ENCODE results near the gene CUEDC1.

CUEDC1 gene

DNA sequence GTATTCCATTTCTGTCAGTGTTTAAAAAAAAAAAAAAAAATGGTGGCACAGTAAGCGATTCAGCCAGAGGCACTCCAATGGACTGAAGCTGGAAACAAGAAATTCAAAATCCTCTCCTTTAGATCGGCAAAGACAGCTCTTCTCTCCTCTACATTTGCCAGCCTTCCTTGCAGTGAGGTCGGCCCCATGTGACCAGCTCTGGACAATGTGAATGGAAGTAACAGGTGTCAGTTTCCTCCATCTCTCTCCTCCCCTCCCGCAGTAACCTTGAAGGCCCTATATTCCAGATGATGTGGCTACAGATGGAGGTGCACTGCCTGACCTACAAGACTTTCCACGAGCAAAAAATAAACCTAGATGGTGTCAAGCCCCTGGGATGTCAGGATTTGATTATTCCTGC, 15.0 kb downstream of the CUEDC1 start:
- Histone ChIP-seq H3K36me3 (no peaks in the 10 kb centered on the region), H3K4me3 (peak overlapping the region; percentile 41; the same call in 1 of the 2 replicates), H4K20me1 (no peaks in the 10 kb centered on the region), H3K9ac (peak overlapping the region; percentile 59; the same call in 1 of the 2 replicates), H3K9me3 (no peaks in the 10 kb centered on the region), H3K27ac (peak overlapping the region; percentile 86), H3K4me1 (peaks cover 94% of the 10 kb centered on the region), H3K4me2 (peak overlapping the region; percentile 95), H3K27me3 (no peaks in the 10 kb centered on the region)
- TF ChIP-seq Cebpa-rat (IDR thresholded peaks at IDR 0.05): no peak

DNA sequence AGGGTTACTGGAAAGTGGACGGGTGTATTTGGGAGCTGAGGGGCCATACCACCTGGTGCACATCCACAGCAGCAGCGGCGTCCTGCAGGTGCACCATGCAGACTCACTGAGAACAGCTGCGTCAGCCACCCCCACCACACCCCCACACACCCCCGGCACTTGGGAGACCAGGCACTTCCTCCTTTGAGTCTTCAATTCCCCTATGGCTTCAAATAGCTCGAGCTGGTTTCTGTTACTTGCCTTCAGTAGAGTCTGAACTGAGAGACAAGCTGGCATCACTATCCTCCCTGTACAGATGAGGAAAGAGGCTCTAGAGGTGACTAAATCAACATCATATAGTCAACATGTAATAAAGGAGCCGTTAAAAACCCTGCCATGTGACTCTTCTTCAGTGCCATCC, 15.4 kb downstream of the CUEDC1 start:
- H3K9me3 ChIP-seq: no peaks in the 10 kb centered on the region
- peak overlapping the region; percentile 95 for H3K4me2 ChIP-seq
- H3K27ac ChIP-seq: peak overlapping the region; percentile 86
- no peaks in the 10 kb centered on the region for H3K27me3 ChIP-seq
- H3K9ac ChIP-seq: peak overlapping the region; percentile 59; the same call in 1 of the 2 replicates
- TF ChIP-seq Cebpa-rat (IDR thresholded peaks at IDR 0.05): no peak
- peak overlapping the region; percentile 41; the same call in 1 of the 2 replicates for H3K4me3 ChIP-seq
- H4K20me1 ChIP-seq: no peaks in the 10 kb centered on the region
- no peaks in the 10 kb centered on the region for H3K36me3 ChIP-seq
- H3K4me1 ChIP-seq: peaks cover 94% of the 10 kb centered on the region

DNA sequence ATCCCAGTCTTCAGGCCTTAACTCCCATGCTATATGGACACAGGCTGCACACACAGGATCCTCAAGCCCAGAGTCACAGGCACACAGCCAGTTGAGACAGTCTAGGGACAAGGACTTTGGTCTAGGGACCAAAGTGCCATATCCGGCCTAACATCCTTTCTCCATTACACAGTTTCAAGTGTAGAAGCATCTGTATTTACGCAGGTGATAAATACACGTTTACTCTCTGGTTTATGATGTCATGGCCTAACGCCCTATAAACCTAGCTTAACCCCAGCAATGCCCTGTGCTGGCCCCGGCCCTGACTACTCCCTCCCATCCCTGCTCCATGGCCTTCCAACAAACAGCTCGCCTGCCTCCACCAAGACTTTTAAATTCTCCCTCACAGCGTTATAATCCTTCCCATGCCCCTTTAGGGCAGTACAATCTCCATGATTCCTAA, 17.1 kb downstream of the CUEDC1 start:
- Histone ChIP-seq H3K27ac (no peak overlapping the region), H3K27me3 (no peaks in the 10 kb centered on the region), H3K4me1 (peaks cover 92% of the 10 kb centered on the region), H3K4me3 (no peak overlapping the region), H3K4me2 (peak overlapping the region; percentile 95), H4K20me1 (no peaks in the 10 kb centered on the region), H3K9ac (no peak overlapping the region), H3K36me3 (no peaks in the 10 kb centered on the region), H3K9me3 (no peaks in the 10 kb centered on the region)
- no peak for TF ChIP-seq Cebpa-rat (IDR thresholded peaks at IDR 0.05)

DNA sequence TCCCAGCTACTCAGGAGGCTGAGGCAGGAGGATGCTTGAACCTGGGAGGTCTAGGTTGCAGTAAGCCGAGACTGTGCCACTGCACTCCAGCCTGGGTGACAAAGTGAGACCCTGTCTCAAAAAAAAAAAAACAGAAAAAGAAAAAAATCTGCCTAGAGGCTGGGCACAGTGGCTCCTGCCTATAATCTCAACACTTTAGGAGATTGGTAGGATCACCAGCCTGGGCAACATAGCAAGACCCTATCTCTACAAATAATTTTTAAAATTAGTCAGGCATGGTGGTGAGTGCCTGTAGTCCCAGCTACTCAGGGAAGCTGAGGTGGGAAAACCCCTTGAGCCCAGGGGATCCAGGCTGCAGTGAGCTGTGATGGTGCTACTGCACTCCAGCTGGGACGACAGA, 17.7 kb downstream of the CUEDC1 start:
- TF ChIP-seq Cebpa-rat (IDR thresholded peaks at IDR 0.05): no peak
- peak overlapping the region; percentile 95 for H3K4me2 ChIP-seq
- no peak overlapping the region for H3K4me3 ChIP-seq
- peaks cover 86% of the 10 kb centered on the region for H3K4me1 ChIP-seq
- H4K20me1 ChIP-seq: no peaks in the 10 kb centered on the region
- H3K9ac ChIP-seq: no peak overlapping the region
- no peaks in the 10 kb centered on the region for H3K9me3 ChIP-seq
- no peaks in the 10 kb centered on the region for H3K36me3 ChIP-seq
- H3K27ac ChIP-seq: no peak overlapping the region
- H3K27me3 ChIP-seq: no peaks in the 10 kb centered on the region

DNA sequence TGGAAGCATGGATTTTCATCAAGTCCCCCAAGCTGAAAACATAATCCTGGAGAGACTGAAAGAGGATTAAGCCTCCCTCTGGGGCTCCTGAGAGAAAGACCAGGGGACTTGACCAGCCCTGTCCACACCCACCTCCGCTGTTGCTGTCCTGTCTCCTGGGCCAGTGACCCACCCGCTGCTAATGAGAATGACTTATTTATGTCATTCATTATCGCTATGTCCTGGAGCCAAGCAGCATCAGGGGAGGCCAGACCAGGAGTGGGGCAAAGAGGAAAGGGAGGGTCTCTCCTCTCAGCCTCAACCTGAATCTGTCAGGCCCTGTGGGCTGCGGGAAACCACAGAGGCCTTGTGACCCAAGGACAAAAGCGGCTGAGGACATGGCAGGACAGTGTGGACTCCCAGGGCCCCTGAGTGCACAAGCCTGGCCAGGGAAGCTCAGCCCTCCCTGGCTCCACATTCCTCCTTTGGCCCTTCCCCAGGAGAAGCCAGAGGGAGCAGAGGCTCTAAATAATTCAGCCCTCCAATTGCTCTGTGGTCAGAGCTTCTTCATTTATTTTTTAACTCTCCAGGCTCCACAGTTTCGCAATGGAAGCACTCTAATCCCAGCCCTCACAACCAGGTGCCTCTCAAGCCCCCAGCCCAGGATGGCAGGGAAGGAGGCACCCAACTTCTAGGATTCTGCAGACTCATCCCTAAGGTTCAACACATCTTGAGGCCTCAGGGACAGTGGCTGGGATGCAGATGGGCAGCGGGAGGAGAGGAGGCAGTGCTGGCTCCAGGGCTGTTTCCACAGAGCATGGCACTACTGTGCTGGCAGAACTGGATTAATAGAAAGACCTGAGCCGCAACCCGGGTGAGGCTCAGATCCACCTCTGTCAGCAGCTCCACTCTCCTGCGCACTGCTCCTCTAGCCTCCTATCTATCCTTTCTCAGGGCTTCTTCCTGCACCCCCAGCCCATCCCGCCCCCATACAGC, 19.1 kb downstream of the CUEDC1 start:
- Histone ChIP-seq H4K20me1 (no peaks in the 10 kb centered on the region), H3K4me3 (no peak overlapping the region), H3K27ac (peak overlapping the region; percentile 57), H3K27me3 (no peaks in the 10 kb centered on the region), H3K4me1 (peaks cover 80% of the 10 kb centered on the region), H3K9ac (peak overlapping the region; percentile 64), H3K4me2 (peak overlapping the region; percentile 90), H3K36me3 (no peaks in the 10 kb centered on the region), H3K9me3 (no peaks in the 10 kb centered on the region)
- TF ChIP-seq Cebpa-rat (IDR thresholded peaks at IDR 0.05): no peak

- H3K4me3 ChIP-seq: no peak overlapping the region
- H3K9ac ChIP-seq: no peak overlapping the region
- H3K4me1 ChIP-seq: peaks cover 66% of the 10 kb centered on the region
- no peak for TF ChIP-seq Cebpa-rat (IDR thresholded peaks at IDR 0.05)
- H3K27me3 ChIP-seq: no peaks in the 10 kb centered on the region
- peak overlapping the region; percentile 25 for H3K4me2 ChIP-seq
- no peaks in the 10 kb centered on the region for H3K9me3 ChIP-seq
- H3K27ac ChIP-seq: no peak overlapping the region
- H3K36me3 ChIP-seq: no peaks in the 10 kb centered on the region
- H4K20me1 ChIP-seq: no peaks in the 10 kb centered on the region
These were observed 23.6 kb downstream of the CUEDC1 start for GRCh38 chr17:57931488-57932137.

DNA sequence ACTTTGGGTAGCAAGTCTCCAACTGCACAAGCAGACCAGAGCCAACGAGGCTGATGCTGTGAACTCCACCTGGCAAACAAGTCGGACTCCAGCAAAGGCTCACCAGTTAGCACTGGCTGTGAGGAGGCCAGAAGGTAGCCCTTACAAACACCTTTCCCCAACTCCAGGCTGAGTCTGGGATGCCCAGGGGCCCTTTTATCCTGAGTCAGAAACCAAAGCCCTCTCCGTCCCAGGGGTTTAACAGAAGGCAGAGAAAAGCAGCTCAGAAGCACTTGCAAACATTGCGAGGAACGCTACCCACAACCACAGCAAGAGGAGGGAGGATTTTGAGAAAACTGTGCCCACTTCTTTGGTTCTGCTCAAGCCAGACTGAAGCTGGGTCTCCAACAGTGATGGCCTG, 25.0 kb downstream of the CUEDC1 start:
- Histone ChIP-seq H4K20me1 (peaks cover 8% of the 10 kb centered on the region; the same call in 1 of the 2 replicates), H3K27me3 (no peaks in the 10 kb centered on the region), H3K4me1 (peaks cover 66% of the 10 kb centered on the region), H3K4me2 (peak overlapping the region; percentile 25), H3K27ac (no peak overlapping the region), H3K36me3 (no peaks in the 10 kb centered on the region), H3K4me3 (no peak overlapping the region), H3K9ac (no peak overlapping the region), H3K9me3 (no peaks in the 10 kb centered on the region)
- TF ChIP-seq Cebpa-rat (IDR thresholded peaks at IDR 0.05): no peak

DNA sequence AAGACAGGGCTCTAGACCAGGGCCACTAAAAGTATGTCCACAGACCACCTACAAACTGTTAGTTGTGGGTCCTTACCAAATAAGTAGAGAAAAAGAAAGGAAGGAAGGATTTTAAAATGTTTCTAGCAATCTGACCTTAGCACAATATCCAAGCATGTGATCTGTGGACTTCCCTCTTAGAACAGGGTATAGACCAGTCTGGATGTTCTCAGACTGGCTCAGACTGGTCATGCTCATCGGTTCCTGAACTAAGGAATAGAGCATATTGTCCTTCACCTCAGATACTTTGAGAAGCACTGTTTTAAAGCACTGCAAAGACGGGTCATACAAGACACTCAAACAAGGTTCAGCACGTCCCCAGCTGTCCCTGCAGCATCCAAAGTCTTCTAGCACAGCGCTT, 25.8 kb downstream of the CUEDC1 start:
- no peaks in the 10 kb centered on the region for H3K27me3 ChIP-seq
- H4K20me1 ChIP-seq: peaks cover 8% of the 10 kb centered on the region; the same call in 1 of the 2 replicates
- no peak overlapping the region for H3K27ac ChIP-seq
- no peak overlapping the region for H3K4me2 ChIP-seq
- H3K9ac ChIP-seq: no peak overlapping the region
- no peak for TF ChIP-seq Cebpa-rat (IDR thresholded peaks at IDR 0.05)
- peaks cover 67% of the 10 kb centered on the region for H3K4me1 ChIP-seq
- no peaks in the 10 kb centered on the region for H3K9me3 ChIP-seq
- H3K36me3 ChIP-seq: no peaks in the 10 kb centered on the region
- H3K4me3 ChIP-seq: no peak overlapping the region

DNA sequence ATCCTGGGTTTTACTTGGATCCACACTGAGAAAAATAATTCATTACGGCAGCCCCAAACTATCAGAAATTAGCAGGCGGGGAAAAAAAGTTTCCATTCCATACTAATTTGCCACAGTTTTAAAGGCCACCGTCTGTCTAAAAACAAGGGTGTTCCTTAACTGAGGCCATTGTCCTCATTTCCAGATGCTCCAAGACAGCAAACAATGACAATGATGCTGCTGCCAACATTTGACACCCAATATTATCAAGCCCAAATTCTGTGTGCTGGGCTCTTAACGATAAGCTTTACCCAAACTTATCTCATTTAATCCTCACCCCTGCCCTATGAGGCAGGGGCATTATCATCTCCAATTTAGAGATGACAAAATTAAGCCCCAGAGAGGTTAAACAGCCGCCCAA, 26.3 kb downstream of the CUEDC1 start:
- Histone ChIP-seq H3K4me1 (peaks cover 68% of the 10 kb centered on the region), H3K9ac (no peak overlapping the region), H3K4me3 (no peak overlapping the region), H3K27ac (no peak overlapping the region), H3K9me3 (no peaks in the 10 kb centered on the region), H3K4me2 (no peak overlapping the region), H3K27me3 (no peaks in the 10 kb centered on the region), H4K20me1 (peaks cover 8% of the 10 kb centered on the region; the same call in 1 of the 2 replicates), H3K36me3 (no peaks in the 10 kb centered on the region)
- TF ChIP-seq Cebpa-rat (IDR thresholded peaks at IDR 0.05): no peak

Data from BLaER1 (cell line).